ENCODE measurements around the gene EEF1A2.

The EEF1A2 gene

GRCh38 chr20:63464289-63464635, 34.6 kb downstream of the EEF1A2 start:
- POLR2A ChIA-PET: interaction anchor here (1.1 kb wide), 1 partner anchor 33 kb away, joined by 3 read pairs; no protein-coding TSS in a partner anchor
- CTCF ChIA-PET: no interaction called here
- no peak for TF ChIP-seq SUZ12 (IDR thresholded peaks at IDR 0.05)
- TF ChIP-seq FOXK2 (IDR thresholded peaks at IDR 0.05): no peak
- no peak for DNase-seq (ENCODE audit: extremely low spot score)

- no peak for TF ChIP-seq SUZ12 (IDR thresholded peaks at IDR 0.05)
- TF ChIP-seq TARDBP (IDR thresholded peaks at IDR 0.05): no peak
- no peak for TF ChIP-seq LEF1 (IDR thresholded peaks at IDR 0.05; ENCODE audit: borderline replicate concordance)
- TF ChIP-seq FOXM1 (IDR thresholded peaks at IDR 0.05; ENCODE audit: borderline replicate concordance): no peak
- TF ChIP-seq FOXA1 (IDR thresholded peaks at IDR 0.05): no peak
- TF ChIP-seq ARNT (IDR thresholded peaks at IDR 0.05): no peak
- no peak for TF ChIP-seq FOXK2 (IDR thresholded peaks at IDR 0.05)
- TF ChIP-seq SP1 (IDR thresholded peaks at IDR 0.05): no peak
- no peak for TF ChIP-seq NFRKB (IDR thresholded peaks at IDR 0.05)
- TF ChIP-seq CTBP1 (IDR thresholded peaks at IDR 0.05; ENCODE audit: borderline replicate concordance): no peak
- TF ChIP-seq ELF4 (IDR thresholded peaks at IDR 0.05): no peak
- TF ChIP-seq ZNF384 (IDR thresholded peaks at IDR 0.05): no peak
- TF ChIP-seq L3MBTL2 (conservative IDR thresholded peaks at IDR 0.05): no peak
- ChIA-PET CTCF (no interaction called here), POLR2A (interaction anchor here (1.1 kb wide), 1 partner anchor 33 kb away, joined by 3 read pairs; no protein-coding TSS in a partner anchor)
- DNase-seq (ENCODE audit: extremely low spot score): no peak
Observed at GRCh38 chr20:63463400-63464288, 35.2 kb downstream of the EEF1A2 start.

- TF ChIP-seq HDGF (IDR thresholded peaks at IDR 0.05; ENCODE audit: borderline replicate concordance) (no peak), L3MBTL2 (conservative IDR thresholded peaks at IDR 0.05) (no peak), FOXK2 (IDR thresholded peaks at IDR 0.05) (no peak), SP1 (IDR thresholded peaks at IDR 0.05) (no peak), FOXM1 (IDR thresholded peaks at IDR 0.05; ENCODE audit: borderline replicate concordance) (no peak), SUZ12 (IDR thresholded peaks at IDR 0.05) (no peak), TARDBP (IDR thresholded peaks at IDR 0.05) (no peak)
- ChIA-PET CTCF (no interaction called here), POLR2A (no interaction called here)
- no peak for DNase-seq (ENCODE audit: extremely low spot score)
Observed at GRCh38 chr20:63462244-63462643, 36.6 kb downstream of the EEF1A2 start.

GRCh38 chr20:63461104-63461763, 37.6 kb downstream of the EEF1A2 start:
- no peak for TF ChIP-seq FOXA1 (IDR thresholded peaks at IDR 0.05)
- no peak for TF ChIP-seq NFRKB (IDR thresholded peaks at IDR 0.05)
- no peak for TF ChIP-seq FOXM1 (IDR thresholded peaks at IDR 0.05; ENCODE audit: borderline replicate concordance)
- no peak for TF ChIP-seq TARDBP (IDR thresholded peaks at IDR 0.05)
- TF ChIP-seq FOXK2 (IDR thresholded peaks at IDR 0.05): no peak
- TF ChIP-seq ELF4 (IDR thresholded peaks at IDR 0.05): no peak
- CTCF ChIA-PET: no interaction called here
- DNase-seq (ENCODE audit: extremely low spot score): peak; percentile 39
- POLR2A ChIA-PET: no interaction called here

- TF ChIP-seq ZNF384 (IDR thresholded peaks at IDR 0.05) (no peak), CTBP1 (IDR thresholded peaks at IDR 0.05; ENCODE audit: borderline replicate concordance) (no peak), ARNT (IDR thresholded peaks at IDR 0.05) (no peak), FOXK2 (IDR thresholded peaks at IDR 0.05) (no peak), L3MBTL2 (conservative IDR thresholded peaks at IDR 0.05) (no peak), SUZ12 (IDR thresholded peaks at IDR 0.05) (no peak), NFRKB (IDR thresholded peaks at IDR 0.05) (no peak), ELF4 (IDR thresholded peaks at IDR 0.05) (no peak), SP1 (IDR thresholded peaks at IDR 0.05) (no peak), HDGF (IDR thresholded peaks at IDR 0.05; ENCODE audit: borderline replicate concordance) (no peak), FOXA1 (IDR thresholded peaks at IDR 0.05) (no peak), BHLHE40 (IDR thresholded peaks at IDR 0.05; ENCODE audit: borderline replicate concordance) (no peak), LEF1 (IDR thresholded peaks at IDR 0.05; ENCODE audit: borderline replicate concordance) (no peak), TARDBP (IDR thresholded peaks at IDR 0.05) (no peak)
- DNase-seq (ENCODE audit: extremely low spot score): no peak
- CTCF ChIA-PET: interaction anchor here (1.5 kb wide), 1 partner anchor 37 kb away, joined by 3 read pairs; no protein-coding TSS in a partner anchor
- POLR2A ChIA-PET: no interaction called here
Observed at GRCh38 chr20:63459070-63459380, 39.9 kb downstream of the EEF1A2 start.

- DNase-seq (ENCODE audit: extremely low spot score): no peak
- CTCF ChIA-PET: no interaction called here
- POLR2A ChIA-PET: no interaction called here
- no peak for TF ChIP-seq LEF1 (IDR thresholded peaks at IDR 0.05; ENCODE audit: borderline replicate concordance)
- no peak for TF ChIP-seq L3MBTL2 (conservative IDR thresholded peaks at IDR 0.05)
- TF ChIP-seq FOXK2 (IDR thresholded peaks at IDR 0.05): no peak
- no peak for TF ChIP-seq FOXA1 (IDR thresholded peaks at IDR 0.05)
- no peak for TF ChIP-seq HDGF (IDR thresholded peaks at IDR 0.05; ENCODE audit: borderline replicate concordance)
- no peak for TF ChIP-seq ZNF384 (IDR thresholded peaks at IDR 0.05)
Observed at GRCh38 chr20:63458170-63459069, 40.5 kb downstream of the EEF1A2 start.

GRCh38 chr20:63457737-63458136, 41.1 kb downstream of the EEF1A2 start:
- ChIA-PET POLR2A (interaction anchor here (1.4 kb wide), 1 partner anchor 63 kb away, joined by 3 read pairs; the partner anchor contains the start of gene PPDPF), CTCF (no interaction called here)
- no peak for DNase-seq (ENCODE audit: extremely low spot score)
- TF ChIP-seq FOXK2 (IDR thresholded peaks at IDR 0.05) (no peak), BHLHE40 (IDR thresholded peaks at IDR 0.05; ENCODE audit: borderline replicate concordance) (no peak), SP1 (IDR thresholded peaks at IDR 0.05) (no peak), ARNT (IDR thresholded peaks at IDR 0.05) (no peak), PKNOX1 (IDR thresholded peaks at IDR 0.05) (no peak), FOXA1 (IDR thresholded peaks at IDR 0.05) (no peak), NFRKB (IDR thresholded peaks at IDR 0.05) (no peak), ZNF384 (IDR thresholded peaks at IDR 0.05) (no peak), HDGF (IDR thresholded peaks at IDR 0.05; ENCODE audit: borderline replicate concordance) (no peak), LEF1 (IDR thresholded peaks at IDR 0.05; ENCODE audit: borderline replicate concordance) (no peak), ELF4 (IDR thresholded peaks at IDR 0.05) (no peak), FOXM1 (IDR thresholded peaks at IDR 0.05; ENCODE audit: borderline replicate concordance) (no peak), L3MBTL2 (conservative IDR thresholded peaks at IDR 0.05) (no peak), SUZ12 (IDR thresholded peaks at IDR 0.05) (no peak), CTBP1 (IDR thresholded peaks at IDR 0.05; ENCODE audit: borderline replicate concordance) (no peak), TARDBP (IDR thresholded peaks at IDR 0.05) (no peak)

Data from HEK293T (cell line).